NCI-H1930 (cell line): ENCODE data around the gene EHBP1.
"Not testable (repeated sequence)": the region's sequence is repeated elsewhere in the genome, so short reads cannot be mapped to it uniquely, and the experiment has no call there.

Experiments
- DNase-seq, 2 experiments: peaks; one replicate each; lab custom pipeline; 2025; lab: John Stamatoyannopoulos, UW

Gene EHBP1

DNA sequence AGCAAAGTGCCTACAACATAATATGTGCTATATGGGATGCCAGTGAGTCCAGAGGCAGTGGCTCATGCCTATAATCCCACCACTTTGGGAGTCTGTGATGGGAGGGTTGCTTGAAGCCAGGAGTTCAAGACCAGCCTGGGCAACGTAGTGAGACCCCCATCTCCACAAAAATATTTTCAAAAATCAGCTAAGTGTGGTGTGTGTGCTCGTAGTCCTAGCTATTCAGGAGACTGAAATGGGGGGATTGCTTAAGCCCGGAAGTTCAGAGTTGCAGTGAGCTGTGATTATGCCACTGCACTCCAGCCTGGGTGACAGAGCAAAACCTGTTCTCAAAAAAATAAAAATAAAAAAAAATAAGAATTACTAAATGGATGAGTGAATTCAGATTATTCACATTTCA lies 368.5 kb downstream of the EHBP1 start:
- no peak for DNase-seq

- not testable (repeated sequence) for DNase-seq
Measured at GRCh38 chr2:63074399-63074798, 368.9 kb downstream of the EHBP1 start.

- DNase-seq = peak in 1 of 2 experiments; percentile 6
Measured at GRCh38 chr2:63078852-63079606, 373.5 kb downstream of the EHBP1 start.

GRCh38 chr2:63081404-63081803 lies 375.9 kb downstream of the EHBP1 start:
- DNase-seq = no peak

DNA sequence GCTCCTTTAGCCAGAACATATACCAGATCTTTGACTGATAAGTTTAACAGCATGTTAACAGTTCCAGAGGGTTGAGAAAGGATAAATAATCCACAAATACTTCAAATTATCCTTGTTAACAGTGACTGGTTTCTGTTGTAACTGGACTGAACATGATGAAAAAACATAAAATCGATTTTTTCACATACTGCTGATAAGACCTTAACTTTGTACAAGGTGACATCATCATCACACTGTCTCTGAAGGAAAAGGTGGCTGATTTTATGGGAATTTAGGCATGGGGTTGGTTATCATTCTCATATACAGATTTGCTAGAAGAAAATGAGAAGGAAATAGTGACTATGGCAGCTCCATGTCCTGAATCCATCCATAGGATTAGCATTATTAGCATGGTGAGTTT lies 381.2 kb downstream of the EHBP1 start:
- no peak for DNase-seq

GRCh38 chr2:63092401-63092800 lies 386.9 kb downstream of the EHBP1 start:
- DNase-seq = no peak

DNA sequence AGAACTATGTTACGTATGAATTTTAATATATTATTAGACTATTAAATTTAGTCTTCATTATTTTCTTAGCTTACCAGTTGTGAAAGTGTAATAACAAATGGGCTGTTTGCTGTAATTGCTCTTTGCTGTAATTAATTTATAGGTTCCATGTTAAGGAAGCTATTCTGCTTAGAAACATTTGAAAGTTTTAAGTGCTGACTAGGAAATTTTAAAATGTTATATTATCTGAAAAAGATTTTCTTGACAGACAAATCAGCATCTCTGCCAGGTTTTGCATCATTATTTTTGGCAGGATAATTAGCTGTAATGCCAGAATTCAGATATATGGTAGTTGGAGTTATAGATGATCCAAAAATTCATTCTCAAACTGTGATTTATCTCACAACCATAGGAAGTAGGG lies 387.3 kb downstream of the EHBP1 start:
- DNase-seq = no peak

GRCh38 chr2:63093502-63093901 lies 388.0 kb downstream of the EHBP1 start:
- DNase-seq = no peak
